GM12878 (cell line): ENCODE measurements around the gene MYO18B. TPM values are rescaled to one million over a fixed set of nuclear protein-coding genes. Genes with fewer than 3 reads are reported as not detected.

Source experiments
- BCL11A ChIP-seq: IDR thresholded peaks from 2 replicates; pipeline ENCODE4 v1.6.1; 2011; ENCODE audit warnings: low read depth, low read length
- CBFB ChIP-seq: IDR thresholded peaks from 2 replicates; pipeline ENCODE4 v1.6.1; 2016; ENCODE audit warnings: antibody characterized with exemption, low read depth
- CHD1 ChIP-seq: IDR thresholded peaks from 2 replicates; pipeline ENCODE4 v1.6.1; 2012; ENCODE audit warnings: low read depth, low read length, improper control_type of control experiment
- DPF2 ChIP-seq: fragments of 450-650 bp; IDR thresholded peaks from 2 replicates; pipeline ENCODE4 v1.6.1; 2017; ENCODE audit warnings: mild to moderate bottlenecking
- E2F4 ChIP-seq: IDR thresholded peaks from 2 replicates; pipeline ENCODE4 v1.6.1; 2012; ENCODE audit warnings: low read depth, low read length, improper control_type of control experiment
- EP300 ChIP-seq, 2 experiments: fragments of 150-350 bp in 1 of 2; IDR thresholded peaks; 2 replicates each; pipeline ENCODE4 v1.6.1; 2011 to 2012; ENCODE audit warnings: low read depth in 2 of 2, low read length in 2 of 2, borderline replicate concordance in 1 of 2, improper control_type of control experiment in 1 of 2, inconsistent platforms in 1 of 2; ENCODE audit not compliant: control insufficient read depth in 1 of 2
- ESRRA ChIP-seq: IDR thresholded peaks from 2 replicates; pipeline ENCODE4 v1.6.1; 2012; ENCODE audit warnings: mild to moderate bottlenecking, low read length, improper control_type of control experiment
- GABPA ChIP-seq: IDR thresholded peaks from 2 replicates; pipeline ENCODE4 v1.6.1; 2014; ENCODE audit warnings: antibody characterized with exemption, low read depth, mild to moderate bottlenecking, inconsistent platforms
- GATAD2B ChIP-seq: fragments of 450-650 bp; conservative IDR thresholded peaks from 2 replicates; pipeline ENCODE4 v1.6.1; 2017; ENCODE audit warnings: low read depth, mild to moderate bottlenecking, moderate library complexity
- HDAC2 ChIP-seq: fragments of 200-600 bp; sonication (generic); IDR thresholded peaks from 2 replicates; pipeline ENCODE4 v1.6.1; 2017
- IKZF1 ChIP-seq: fragments of 450-650 bp; conservative IDR thresholded peaks from 2 replicates; pipeline ENCODE4 v1.6.1; 2017; ENCODE audit warnings: antibody characterized with exemption, mild to moderate bottlenecking
- IKZF2 ChIP-seq, 2 experiments: fragments of 450-650 bp; IDR thresholded peaks; 2 replicates each; pipeline ENCODE4 v1.6.1; 2017; ENCODE audit warnings: mild to moderate bottlenecking in 2 of 2, moderate library complexity in 2 of 2
- JUNB ChIP-seq: IDR thresholded peaks from 2 replicates; pipeline ENCODE4 v1.6.1; 2016; ENCODE audit warnings: antibody characterized with exemption, mild to moderate bottlenecking
- KAT2A ChIP-seq: conservative IDR thresholded peaks from 2 replicates; pipeline ENCODE4 v1.6.1; 2011; ENCODE audit warnings: low read depth, low read length; ENCODE audit not compliant: control insufficient read depth
- KLF5 ChIP-seq: fragments of 450-650 bp; IDR thresholded peaks from 2 replicates; pipeline ENCODE4 v1.6.1; 2014; ENCODE audit warnings: mild to moderate bottlenecking; ENCODE audit not compliant: partially characterized antibody
- MEF2B ChIP-seq: fragments of 450-650 bp; IDR thresholded peaks from 2 replicates; pipeline ENCODE4 v1.6.1; 2018; ENCODE audit warnings: mild to moderate bottlenecking, moderate library complexity; ENCODE audit not compliant: partially characterized antibody, poor library complexity, severe bottlenecking
- MTA3 ChIP-seq: IDR thresholded peaks from 2 replicates; pipeline ENCODE4 v1.6.1; 2012; ENCODE audit warnings: low read length, inconsistent platforms, borderline replicate concordance
- MYC ChIP-seq: IDR thresholded peaks from 2 replicates; pipeline ENCODE4 v1.6.1; 2011; ENCODE audit warnings: mild to moderate bottlenecking, low read length, moderate library complexity, inconsistent platforms; ENCODE audit not compliant: insufficient read depth, insufficient replicate concordance, insufficient read length, severe bottlenecking
- NBN ChIP-seq: fragments of 450-650 bp; IDR thresholded peaks from 2 replicates; pipeline ENCODE4 v1.6.1; 2016
- NFYB ChIP-seq: IDR thresholded peaks from 2 replicates; pipeline ENCODE4 v1.6.1; 2011; ENCODE audit warnings: low read depth, mild to moderate bottlenecking, low read length, improper control_type of control experiment, moderate library complexity; ENCODE audit not compliant: insufficient read depth
- POU2F2 ChIP-seq: IDR thresholded peaks from 3 replicates; pipeline ENCODE4 v1.6.1; 2011; ENCODE audit warnings: low read depth, mild to moderate bottlenecking, low read length, borderline replicate concordance
- RAD21 ChIP-seq: IDR thresholded peaks from 2 replicates; pipeline ENCODE4 v1.6.1; 2011; ENCODE audit warnings: mild to moderate bottlenecking, low read depth, low read length, moderate library complexity; ENCODE audit not compliant: insufficient read depth
- RUNX3 ChIP-seq: IDR thresholded peaks from 2 replicates; pipeline ENCODE4 v1.6.1; 2012; ENCODE audit warnings: low read length, inconsistent platforms
- SIX5 ChIP-seq: IDR thresholded peaks from 2 replicates; pipeline ENCODE4 v1.6.1; 2011; ENCODE audit warnings: mild to moderate bottlenecking, low read depth, low read length, moderate library complexity; ENCODE audit not compliant: severe bottlenecking
- TBL1XR1 ChIP-seq: IDR thresholded peaks from 2 replicates; pipeline ENCODE4 v1.6.1; 2012; ENCODE audit warnings: low read depth, low read length, improper control_type of control experiment
- YBX1 ChIP-seq: fragments of 450-650 bp; IDR thresholded peaks from 2 replicates; pipeline ENCODE4 v1.6.1; 2016; ENCODE audit warnings: antibody characterized with exemption
- ZNF24 ChIP-seq: fragments of 450-650 bp; IDR thresholded peaks from 2 replicates; pipeline ENCODE4 v1.6.1; 2017; ENCODE audit warnings: antibody characterized with exemption, mild to moderate bottlenecking
- ZNF274 ChIP-seq: IDR thresholded peaks from one replicate; pipeline ENCODE4 v1.8.0; 2011; ENCODE audit not compliant: insufficient read length, insufficient read depth
- polyA plus RNA-seq, 11 experiments: library from polyadenylated mRNA; depleted of rRNA in 4 of 11; unstranded in 6 of 11; stranded (reverse) in 5 of 11; fragments of >200 nt; fragmentation: Nextera tagmentation in 4 of 11; fragmentation: Illumina TruSeq in 1 of 11; extraction: Ambion mirVana in 4 of 11; extraction: Trizol in 1 of 11; gene quantifications; 1 replicate in 1 of 11; 2 replicates in 10 of 11; pipeline versions ENCODE4 v1.2.1 to v1.2.3, GENCODE V29; 2011 to 2016; ENCODE audit warnings: inconsistent platforms in 2 of 11, missing spikeins in 2 of 11, low read depth in 1 of 11
- total RNA-seq, 4 experiments: library from RNA; depleted of rRNA in 3 of 4; stranded (reverse); fragments of >200 nt in 3 of 4; fragmentation: Illumina TruSeq in 1 of 4; extraction: Trizol in 1 of 4; gene quantifications; 2 replicates each; pipeline versions ENCODE4 v1.2.1 to v1.2.3, GENCODE V29; 2013 to 2021
- TF ChIP-seq, protein P1 (sequence below): fragments of 450-650 bp; IDR thresholded peaks from 2 replicates; pipeline ENCODE4 v1.6.1; 2016; ENCODE audit warnings: mild to moderate bottlenecking
- TF ChIP-seq, protein P2 (sequence below): fragments of 450-650 bp; IDR thresholded peaks from 2 replicates; pipeline ENCODE4 v1.6.1; 2017; ENCODE audit warnings: mild to moderate bottlenecking

The MYO18B gene
- total and polyA plus RNA-seq, 10 of the 15 experiments (the other 5 are each of a cell fraction or from before 2014, with no cell fraction given) = 0.05 to 2.1 (median 0.51) TPM; not detected in 1

GRCh38 chr22:25749420-25750169 is 7.6 kb downstream of the MYO18B start (continued):
- TF ChIP-seq, protein P1, sequence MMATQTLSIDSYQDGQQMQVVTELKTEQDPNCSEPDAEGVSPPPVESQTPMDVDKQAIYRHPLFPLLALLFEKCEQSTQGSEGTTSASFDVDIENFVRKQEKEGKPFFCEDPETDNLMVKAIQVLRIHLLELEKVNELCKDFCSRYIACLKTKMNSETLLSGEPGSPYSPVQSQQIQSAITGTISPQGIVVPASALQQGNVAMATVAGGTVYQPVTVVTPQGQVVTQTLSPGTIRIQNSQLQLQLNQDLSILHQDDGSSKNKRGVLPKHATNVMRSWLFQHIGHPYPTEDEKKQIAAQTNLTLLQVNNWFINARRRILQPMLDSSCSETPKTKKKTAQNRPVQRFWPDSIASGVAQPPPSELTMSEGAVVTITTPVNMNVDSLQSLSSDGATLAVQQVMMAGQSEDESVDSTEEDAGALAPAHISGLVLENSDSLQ = no peak
- TF ChIP-seq ZNF274 (no peak), POU2F2 (0 out of 3 replicates have a peak, but pooled peaks have one; percentile 24), DPF2 (0 out of 2 replicates have a peak, but pooled peaks have one; percentile 44), GABPA (no peak), HDAC2 (no peak), YBX1 (no peak), NFYB (no peak), IKZF2 (IDR thresholded peaks at IDR 0.05) (peak; percentile 21 to 36; a peak in 1 of 4 replicates), ZNF24 (no peak), JUNB (peak; percentile 96), IKZF1 (0 out of 2 replicates have a peak, but pooled peaks have one; percentile 37), MEF2B (peak; percentile 17), ESRRA (no peak), SIX5 (no peak), CBFB (0 out of 2 replicates have a peak, but pooled peaks have one; percentile 35), BCL11A (peak; percentile 87; the same call in 1 of the 2 replicates), CHD1 (no peak), RUNX3 (peak; percentile 91), TBL1XR1 (0 out of 2 replicates have a peak, but pooled peaks have one; percentile 26), MTA3 (0 out of 2 replicates have a peak, but pooled peaks have one; percentile 40), E2F4 (no peak), EP300 (IDR thresholded peaks at IDR 0.05; ENCODE audit: borderline replicate concordance in 1 of 2, control insufficient read depth in 1 of 2, low read depth in 2 of 2, low read length in 2 of 2) (peak; percentile 46 to 55; a peak in 3 of 4 replicates), KLF5 (no peak), MYC (no peak), RAD21 (no peak), NBN (no peak), KAT2A (no peak), GATAD2B (no peak)
- TF ChIP-seq, protein P2, sequence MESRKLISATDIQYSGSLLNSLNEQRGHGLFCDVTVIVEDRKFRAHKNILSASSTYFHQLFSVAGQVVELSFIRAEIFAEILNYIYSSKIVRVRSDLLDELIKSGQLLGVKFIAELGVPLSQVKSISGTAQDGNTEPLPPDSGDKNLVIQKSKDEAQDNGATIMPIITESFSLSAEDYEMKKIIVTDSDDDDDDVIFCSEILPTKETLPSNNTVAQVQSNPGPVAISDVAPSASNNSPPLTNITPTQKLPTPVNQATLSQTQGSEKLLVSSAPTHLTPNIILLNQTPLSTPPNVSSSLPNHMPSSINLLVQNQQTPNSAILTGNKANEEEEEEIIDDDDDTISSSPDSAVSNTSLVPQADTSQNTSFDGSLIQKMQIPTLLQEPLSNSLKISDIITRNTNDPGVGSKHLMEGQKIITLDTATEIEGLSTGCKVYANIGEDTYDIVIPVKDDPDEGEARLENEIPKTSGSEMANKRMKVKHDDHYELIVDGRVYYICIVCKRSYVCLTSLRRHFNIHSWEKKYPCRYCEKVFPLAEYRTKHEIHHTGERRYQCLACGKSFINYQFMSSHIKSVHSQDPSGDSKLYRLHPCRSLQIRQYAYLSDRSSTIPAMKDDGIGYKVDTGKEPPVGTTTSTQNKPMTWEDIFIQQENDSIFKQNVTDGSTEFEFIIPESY = no peak
